Endothelial cell of umbilical vein (primary cell): ENCODE measurements around the gene ATP2A2.

Source experiments
- CTCF ChIP-seq, 2 donors: IDR thresholded peaks; 1 replicate in 1 of 2; 2 replicates in 1 of 2; pipeline ENCODE4 v1.5.1; 2011; ENCODE audit warnings: low read length in 2 of 2, mild to moderate bottlenecking in 2 of 2, moderate library complexity in 2 of 2, control low read depth in 1 of 2, inconsistent platforms in 1 of 2, low read depth in 1 of 2; ENCODE audit not compliant: insufficient read depth in 1 of 2; ENCODE audit errors: extremely low read depth in 1 of 2
- POLR2A ChIP-seq: IDR thresholded peaks from 2 replicates; pipeline ENCODE4 v1.6.1; 2012; ENCODE audit warnings: low read depth, mild to moderate bottlenecking, control low read depth, low read length

- TF ChIP-seq CTCF (IDR thresholded peaks at IDR 0.05; ENCODE audit: extremely low read depth in 1 of 2, insufficient read depth in 1 of 2, low read depth in 1 of 2, low read length in 2 of 2) (no peak), POLR2A (no peak)
Measured at GRCh38 chr12:110248096-110248447, 33.0 kb upstream of the ATP2A2 start.
